Erythroblast (primary cell): ENCODE measurements around the gene WASF3.

Experiments
- DNase-seq, 2 experiments: peaks; one replicate each; lab custom pipeline; 2025; lab: John Stamatoyannopoulos, UW
- GATA1 ChIP-seq: IDR thresholded peaks from 2 replicates; pipeline ENCODE4 v1.6.1; 2011; ENCODE audit warnings: low read depth, mild to moderate bottlenecking, control low read depth, low read length, moderate library complexity
- POLR2A ChIP-seq: IDR thresholded peaks from 2 replicates; pipeline ENCODE4 v1.6.1; 2011; ENCODE audit warnings: mild to moderate bottlenecking, low read length

WASF3 gene

DNA sequence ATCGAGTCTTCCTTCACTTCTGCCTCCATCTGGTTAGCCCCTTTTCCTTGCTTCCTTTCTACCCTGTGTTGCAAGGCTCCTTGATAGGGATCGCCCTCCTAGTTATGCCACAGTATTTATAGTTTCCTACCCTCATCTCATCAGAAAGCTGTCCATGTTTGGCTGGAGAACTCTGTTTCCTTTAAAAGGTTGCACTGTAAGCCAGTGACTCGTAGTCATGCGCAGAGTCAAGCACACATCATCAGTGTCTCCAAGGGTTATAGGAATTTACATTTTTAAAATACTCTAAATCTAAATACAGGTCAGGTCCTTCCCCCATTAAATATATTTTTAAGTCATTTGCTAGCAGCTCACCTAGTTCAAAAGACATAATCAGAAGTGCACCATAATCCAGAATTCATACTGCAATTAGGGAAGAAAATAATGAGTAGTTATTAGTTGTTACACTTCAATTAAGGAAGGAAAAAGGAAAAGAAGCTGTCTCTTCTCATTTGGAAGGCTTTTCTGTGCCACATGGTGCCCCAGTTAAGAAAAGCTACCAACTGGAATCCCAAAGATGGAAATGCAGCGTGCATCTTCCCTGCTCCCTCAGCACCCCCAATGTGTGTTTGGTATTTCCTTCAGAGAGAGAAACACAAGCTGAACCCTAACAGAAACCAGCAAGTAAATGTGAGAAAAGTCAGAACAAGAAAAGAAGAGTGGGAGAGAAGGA is 122.1 kb downstream of the WASF3 start:
- DNase-seq: no peak
- TF ChIP-seq POLR2A (no peak), GATA1 (no peak)

DNA sequence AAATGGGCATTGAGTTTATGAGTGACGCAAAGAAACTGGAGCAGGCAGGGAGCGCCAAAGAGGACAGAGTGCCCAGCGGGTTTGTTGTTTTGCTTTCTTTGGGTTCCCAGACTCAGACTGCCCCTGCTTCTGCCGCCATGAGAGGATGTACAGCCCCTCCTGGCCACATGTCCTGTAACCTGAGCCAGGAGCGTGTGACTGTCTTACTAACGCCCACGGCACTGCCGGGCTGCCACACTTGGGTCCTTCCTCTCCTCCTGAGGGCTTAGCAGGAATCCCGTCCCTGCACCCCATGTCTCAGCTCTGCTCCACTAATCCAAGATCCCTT is 122.6 kb downstream of the WASF3 start:
- no peak for TF ChIP-seq POLR2A
- no peak for TF ChIP-seq GATA1
- no peak for DNase-seq

DNA sequence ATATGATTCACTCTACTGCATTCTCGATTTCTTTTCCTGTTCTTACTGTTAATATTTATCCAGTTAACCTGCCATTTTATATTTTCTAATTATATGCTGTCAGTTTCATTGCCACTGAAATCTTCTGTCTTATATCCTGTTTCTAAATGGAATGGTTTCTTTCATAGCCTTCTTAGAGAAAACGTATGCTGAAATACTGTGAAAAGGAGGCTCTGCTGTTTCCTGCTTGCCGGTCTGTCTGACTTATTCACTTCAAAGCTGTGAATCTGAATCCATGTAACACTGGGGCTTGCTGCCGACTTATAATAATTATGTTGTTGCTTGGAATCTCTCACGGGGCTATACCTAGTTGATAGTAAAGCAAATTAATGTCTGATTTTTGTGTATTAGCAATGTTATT is 123.1 kb downstream of the WASF3 start:
- no peak for TF ChIP-seq POLR2A
- no peak for TF ChIP-seq GATA1
- DNase-seq: no peak

DNA sequence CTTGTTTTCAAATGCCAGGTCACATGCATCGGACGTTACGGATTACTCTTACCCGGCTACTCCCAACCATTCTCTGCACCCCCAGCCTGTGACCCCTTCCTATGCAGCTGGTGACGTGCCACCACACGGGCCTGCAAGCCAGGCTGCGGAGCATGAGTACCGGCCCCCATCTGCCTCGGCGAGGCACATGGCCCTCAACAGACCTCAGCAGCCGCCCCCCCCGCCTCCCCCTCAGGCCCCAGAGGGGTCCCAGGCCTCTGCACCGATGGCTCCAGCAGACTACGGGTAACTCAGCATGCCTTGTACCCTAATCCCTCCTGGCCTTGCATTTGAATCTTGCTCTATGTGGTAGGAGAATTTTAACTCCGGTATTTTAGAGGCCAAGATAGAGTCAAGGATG is 123.6 kb downstream of the WASF3 start:
- no peak for DNase-seq
- no peak for TF ChIP-seq GATA1
- TF ChIP-seq POLR2A: no peak

DNA sequence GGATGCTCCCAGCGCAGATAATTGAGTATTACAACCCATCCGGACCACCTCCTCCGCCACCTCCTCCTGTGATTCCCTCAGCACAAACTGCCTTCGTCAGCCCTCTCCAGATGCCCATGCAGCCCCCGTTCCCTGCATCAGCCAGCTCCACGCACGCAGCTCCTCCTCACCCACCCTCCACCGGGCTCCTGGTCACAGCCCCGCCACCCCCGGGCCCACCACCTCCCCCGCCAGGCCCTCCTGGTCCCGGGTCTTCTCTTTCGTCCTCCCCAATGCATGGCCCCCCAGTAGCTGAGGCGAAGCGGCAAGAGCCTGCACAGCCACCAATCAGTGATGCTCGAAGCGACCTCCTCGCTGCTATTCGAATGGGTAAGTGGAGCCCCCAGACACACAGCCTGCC is 125.1 kb downstream of the WASF3 start:
- DNase-seq: no peak
- no peak for TF ChIP-seq GATA1
- TF ChIP-seq POLR2A: no peak

DNA sequence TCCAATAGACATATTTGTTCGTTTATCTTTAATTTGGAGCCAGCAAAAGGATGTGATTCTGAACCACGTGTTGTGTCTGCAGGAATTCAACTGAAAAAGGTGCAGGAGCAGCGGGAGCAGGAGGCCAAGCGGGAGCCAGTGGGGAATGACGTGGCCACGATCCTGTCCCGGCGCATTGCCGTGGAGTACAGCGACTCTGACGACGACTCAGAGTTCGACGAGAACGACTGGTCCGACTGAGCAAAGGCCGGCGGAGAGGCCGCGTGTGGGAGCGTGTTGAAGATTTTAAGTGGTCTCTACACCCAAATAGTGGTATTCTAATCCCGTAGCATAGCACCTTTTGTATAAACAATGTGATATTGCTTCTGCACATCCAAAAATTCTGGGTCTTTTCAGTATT is 128.1 kb downstream of the WASF3 start:
- no peak for DNase-seq
- no peak for TF ChIP-seq POLR2A
- TF ChIP-seq GATA1: no peak

DNA sequence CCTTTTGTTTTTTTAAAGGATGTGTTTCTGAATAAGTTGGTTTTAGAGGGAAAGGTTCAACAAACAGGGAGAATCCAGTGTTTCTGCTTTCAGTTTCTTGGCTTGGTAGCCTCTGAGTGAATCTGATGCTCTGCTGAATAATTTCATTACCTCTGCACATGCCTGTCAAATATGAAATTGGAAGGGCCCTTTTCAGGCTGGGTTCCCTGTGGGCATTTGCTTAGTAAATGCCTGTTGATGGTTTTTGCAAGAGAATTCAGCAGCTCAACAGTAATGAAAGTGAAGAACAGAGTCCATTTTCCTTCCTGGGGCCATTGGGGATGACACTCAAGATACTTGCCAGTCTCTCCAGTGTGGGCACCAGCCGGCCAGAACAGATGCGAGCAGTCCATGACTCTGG is 128.8 kb downstream of the WASF3 start:
- no peak for DNase-seq
- TF ChIP-seq GATA1 (no peak), POLR2A (no peak)

DNA sequence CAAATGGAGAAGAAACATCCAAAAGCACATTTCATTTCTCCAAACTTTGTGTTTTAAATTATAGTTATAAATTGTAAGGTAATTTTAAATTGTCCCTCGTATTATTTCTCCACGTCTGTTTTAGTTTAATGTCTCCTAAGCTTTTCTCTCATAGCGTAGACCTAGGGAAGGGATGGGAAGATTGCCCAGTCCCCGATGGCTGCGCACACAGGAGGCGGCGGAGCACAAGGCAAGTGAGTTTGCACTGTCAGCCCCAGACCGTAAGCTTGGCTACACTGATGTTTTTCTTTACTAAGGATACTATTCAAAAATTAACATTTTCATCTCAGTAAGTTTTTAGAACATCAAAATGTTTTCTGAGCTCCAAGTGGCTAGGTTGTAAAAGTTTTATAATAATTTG is 130.8 kb downstream of the WASF3 start:
- TF ChIP-seq POLR2A: no peak
- TF ChIP-seq GATA1: no peak
- no peak for DNase-seq

DNA sequence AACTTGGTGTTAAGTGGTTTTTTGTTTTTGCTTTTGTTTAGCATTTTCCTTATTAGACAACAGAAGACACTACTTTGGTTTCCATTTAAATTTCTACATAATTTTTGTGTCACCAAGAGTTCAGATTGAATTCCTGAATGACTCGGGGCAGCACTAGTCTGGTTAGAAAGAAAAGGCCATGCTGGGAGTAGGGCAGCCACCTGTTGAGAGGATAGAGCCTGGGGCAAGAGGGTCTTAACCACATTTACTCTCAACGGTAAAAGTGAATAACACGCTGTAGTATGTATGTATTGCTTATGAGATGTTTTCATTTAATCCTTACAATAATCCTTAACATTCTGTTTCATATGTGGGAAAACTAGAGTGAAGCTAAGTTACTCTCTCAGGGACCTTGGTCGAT is 131.5 kb downstream of the WASF3 start:
- TF ChIP-seq POLR2A: no peak
- TF ChIP-seq GATA1: no peak
- no peak for DNase-seq

DNA sequence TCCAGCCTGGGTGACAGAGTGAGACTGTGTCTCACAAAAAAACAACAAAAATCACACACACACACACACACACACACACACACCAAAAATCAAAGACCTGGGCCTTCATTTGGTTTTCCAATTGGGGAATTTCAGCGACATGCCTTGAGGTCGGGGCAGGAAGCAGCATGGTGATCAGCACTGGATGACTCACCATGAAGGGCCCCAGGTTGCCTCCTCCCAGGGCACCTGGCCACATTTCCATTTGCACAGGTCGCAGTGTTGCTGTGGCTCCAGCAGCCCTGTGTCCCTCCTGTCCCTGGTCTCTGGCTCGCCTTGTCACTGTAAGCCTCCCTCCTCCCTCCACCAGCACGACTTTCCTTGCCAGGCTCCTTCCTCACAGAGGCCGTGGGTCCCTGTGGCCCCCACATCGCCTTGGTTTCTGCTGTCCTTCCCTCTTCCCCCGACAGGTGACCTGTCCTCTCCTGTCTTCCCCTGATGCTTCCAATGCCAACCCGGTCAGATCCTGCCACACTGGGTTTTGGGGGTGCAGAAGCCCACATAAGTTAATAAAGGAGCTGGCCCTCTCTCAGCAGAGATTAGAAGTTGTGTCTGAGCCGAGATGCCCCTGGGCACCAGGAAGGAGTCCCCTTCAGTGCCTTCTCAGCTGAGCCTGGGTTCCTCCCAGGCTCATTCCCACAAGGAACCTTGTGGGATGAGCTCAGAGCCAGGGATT is 136.4 kb downstream of the WASF3 start:
- TF ChIP-seq GATA1: no peak
- no peak for DNase-seq

DNA sequence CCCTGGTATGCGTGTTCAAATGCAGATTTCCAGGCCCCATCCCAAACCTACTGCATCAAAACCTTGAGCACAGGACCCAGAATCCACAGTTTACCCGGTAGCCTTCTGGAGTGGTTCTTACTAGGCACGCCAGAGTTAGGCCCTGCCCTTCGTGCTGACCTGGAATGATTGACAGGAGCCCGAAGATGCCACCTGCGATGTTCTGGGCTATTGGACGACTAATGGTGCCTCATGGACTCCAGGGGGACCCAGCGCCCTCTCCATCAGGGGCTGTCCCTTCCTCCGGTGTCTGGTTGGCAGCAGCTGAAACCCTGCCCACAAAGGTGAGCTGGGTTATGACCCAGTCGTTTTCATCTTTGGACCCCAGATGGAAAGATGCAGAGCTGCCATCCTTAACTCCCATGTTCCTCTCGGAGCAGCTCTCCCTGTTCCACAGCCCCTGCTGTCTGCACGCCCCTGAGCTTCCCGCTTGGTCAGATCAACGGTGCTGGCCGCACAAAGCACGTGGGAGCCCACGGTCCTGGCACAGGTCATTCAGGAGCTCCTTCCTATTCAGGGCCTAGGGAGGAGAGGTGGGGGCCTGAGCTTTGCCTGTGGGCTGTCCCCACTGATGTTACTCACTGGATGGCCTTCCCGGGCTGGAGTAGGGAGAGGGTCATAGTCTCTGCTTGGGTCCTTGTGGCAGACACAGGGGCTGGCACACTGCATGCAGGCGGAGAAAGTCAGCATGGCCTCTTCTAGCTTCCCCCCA is 137.3 kb downstream of the WASF3 start:
- TF ChIP-seq GATA1 (no peak), POLR2A (no peak)
- no peak for DNase-seq

DNA sequence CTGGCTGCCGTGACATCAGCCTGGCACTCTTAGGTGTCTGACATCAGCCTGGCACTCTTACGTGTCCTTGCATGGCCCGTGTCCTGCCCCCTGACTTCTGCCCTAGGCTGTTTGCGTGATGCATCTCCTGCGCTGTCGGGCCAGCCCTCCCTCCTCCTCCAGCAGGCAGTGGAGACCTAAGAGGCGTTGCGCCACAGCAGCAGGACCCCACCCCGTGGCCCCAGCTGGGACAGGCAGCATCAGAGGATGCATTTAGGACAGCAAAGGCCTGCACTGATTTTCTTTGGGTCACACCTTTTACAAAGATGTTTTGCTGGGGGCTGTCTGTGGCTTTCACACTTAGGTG is 137.8 kb downstream of the WASF3 start:
- no peak for DNase-seq
- no peak for TF ChIP-seq GATA1

DNA sequence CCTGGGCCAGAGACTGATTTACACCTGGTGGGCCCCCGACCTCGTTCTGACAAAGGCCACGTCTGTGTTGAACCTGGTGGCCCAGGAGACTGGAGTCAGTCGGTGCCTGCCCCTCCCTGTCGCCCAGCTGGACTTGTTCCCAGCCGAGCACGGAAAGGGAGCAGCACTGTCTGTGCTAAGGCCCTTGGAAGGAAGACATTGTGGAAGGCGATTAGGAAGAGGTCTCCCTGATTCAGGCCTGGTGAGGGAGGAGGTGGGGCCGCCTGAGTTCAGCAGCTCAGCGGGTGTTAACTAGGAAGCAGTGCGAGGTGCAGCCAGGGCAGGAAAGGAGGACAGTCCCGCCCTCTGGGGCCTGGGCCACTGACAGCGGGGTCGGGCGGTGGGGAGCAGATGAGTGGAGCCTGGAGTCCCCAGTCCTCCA is 138.4 kb downstream of the WASF3 start:
- no peak for TF ChIP-seq POLR2A
- no peak for TF ChIP-seq GATA1
- no peak for DNase-seq

DNA sequence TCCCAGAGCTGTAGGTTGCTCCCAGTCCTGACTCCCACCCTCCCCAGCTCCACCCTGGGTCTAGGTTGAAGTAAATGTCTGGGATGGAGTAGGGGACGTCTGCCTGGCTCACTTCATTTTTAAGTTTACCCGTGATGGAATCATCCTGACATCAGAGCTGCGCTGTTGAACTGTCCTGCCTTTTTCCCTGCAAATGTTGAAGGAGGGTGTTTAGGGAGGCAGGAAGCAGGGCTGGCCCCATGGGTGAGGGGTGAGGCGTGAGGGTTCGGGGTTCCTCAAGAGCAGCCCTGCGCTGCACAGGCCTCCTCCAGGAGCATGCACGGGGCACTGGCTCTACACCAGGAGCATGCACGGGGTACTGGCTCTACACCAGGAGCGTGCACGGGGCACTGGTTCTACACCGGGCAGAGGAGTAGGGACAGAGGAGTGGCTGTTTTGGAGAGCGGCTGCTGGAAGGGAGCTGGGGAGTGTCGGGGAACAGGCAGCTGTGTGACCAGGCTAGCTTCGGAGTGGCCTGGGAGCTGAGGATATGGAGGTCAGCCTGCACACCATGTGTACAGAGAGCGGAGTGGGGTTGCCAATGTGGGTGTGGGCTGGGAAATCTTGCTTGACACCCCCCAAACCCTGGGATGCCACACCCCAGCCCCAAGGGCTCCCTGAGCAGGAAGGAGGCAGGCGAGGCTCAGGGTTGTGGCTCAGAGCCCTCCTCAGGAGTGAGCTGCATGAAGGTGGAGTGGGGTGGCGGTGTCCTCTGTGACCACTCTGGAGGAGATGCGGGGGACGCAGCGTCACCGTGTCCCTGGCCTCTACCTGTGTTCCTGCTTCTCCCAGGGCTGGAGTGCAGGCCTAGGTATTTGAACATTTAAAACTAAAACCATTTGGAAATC is 139.8 kb downstream of the WASF3 start:
- no peak for TF ChIP-seq GATA1
- no peak for TF ChIP-seq POLR2A
- no peak for DNase-seq
